GM18517 (cell line): Measurements from ENCODE around the gene NUP205.

Experiments used
- ATAC-seq: cut with Tn5 transposase; IDR thresholded peaks from one replicate; pipeline ENCODE4 v1.9.1; 2021; ENCODE audit warnings: mild to moderate bottlenecking, moderate library complexity; ENCODE audit not compliant: unreplicated experiment

NUP205 gene

GRCh38 chr7:135541029-135541428 is 16.7 kb upstream of the NUP205 start:
- ATAC-seq: no peak

GRCh38 chr7:135550196-135550595 is 7.5 kb upstream of the NUP205 start:
- no peak for ATAC-seq

GRCh38 chr7:135552148-135552547 is 5.6 kb upstream of the NUP205 start:
- no peak for ATAC-seq

- ATAC-seq: no peak
These were observed 4.4 kb upstream of the NUP205 start for GRCh38 chr7:135553346-135553745.

GRCh38 chr7:135558337-135558767 is 635 bp downstream of the NUP205 start:
- ATAC-seq: peak; percentile 82

GRCh38 chr7:135558881-135559280 is 1.2 kb downstream of the NUP205 start:
- no peak for ATAC-seq

GRCh38 chr7:135560631-135561030 is 2.9 kb downstream of the NUP205 start:
- ATAC-seq: no peak

GRCh38 chr7:135562720-135563119 is 5.0 kb downstream of the NUP205 start:
- no peak for ATAC-seq

- ATAC-seq: no peak
These were observed 14.1 kb downstream of the NUP205 start for GRCh38 chr7:135571834-135572233.

GRCh38 chr7:135573541-135573940 is 15.8 kb downstream of the NUP205 start:
- ATAC-seq: no peak

GRCh38 chr7:135575296-135575695 is 17.6 kb downstream of the NUP205 start:
- peak; percentile 46 for ATAC-seq

GRCh38 chr7:135578569-135578968 is 20.9 kb downstream of the NUP205 start:
- ATAC-seq: no peak

- no peak for ATAC-seq
These were observed 26.9 kb downstream of the NUP205 start for GRCh38 chr7:135584362-135585353.

- no peak for ATAC-seq
These were observed 39.6 kb downstream of the NUP205 start for GRCh38 chr7:135597181-135597925.

GRCh38 chr7:135597926-135598305 is 40.2 kb downstream of the NUP205 start:
- no peak for ATAC-seq

- ATAC-seq: no peak
These were observed 41.8 kb downstream of the NUP205 start for GRCh38 chr7:135599471-135599870.

GRCh38 chr7:135600226-135600625 is 42.5 kb downstream of the NUP205 start:
- no peak for ATAC-seq

- ATAC-seq: no peak
These were observed 43.5 kb downstream of the NUP205 start for GRCh38 chr7:135601182-135601581.

GRCh38 chr7:135602304-135602703 is 44.6 kb downstream of the NUP205 start:
- no peak for ATAC-seq

- no peak for ATAC-seq
These were observed 58.4 kb downstream of the NUP205 start for GRCh38 chr7:135616136-135616535.

- ATAC-seq: no peak
These were observed 60.1 kb downstream of the NUP205 start for GRCh38 chr7:135617781-135618180.

GRCh38 chr7:135618510-135618909 is 60.8 kb downstream of the NUP205 start:
- ATAC-seq: no peak
